Suppressor macrophage treated with lipopolysaccharide for 4 hours (primary cell): Measurements from ENCODE around the gene LRP1.

Source experiments
- DNase-seq: peaks from one replicate; pipeline ENCODE4 v3.0.0-alpha.2; 2020

LRP1 gene

GRCh38 chr12:57094208-57095160 is 33.8 kb upstream of the LRP1 start:
- DNase-seq = no peak

GRCh38 chr12:57095440-57095839 is 32.8 kb upstream of the LRP1 start:
- DNase-seq = no peak

- no peak for DNase-seq
Observed at GRCh38 chr12:57096099-57096572, 32.1 kb upstream of the LRP1 start.

GRCh38 chr12:57096748-57097553 is 31.3 kb upstream of the LRP1 start:
- no peak for DNase-seq

GRCh38 chr12:57097554-57097835 is 30.8 kb upstream of the LRP1 start:
- DNase-seq = no peak

GRCh38 chr12:57098546-57098945 is 29.7 kb upstream of the LRP1 start:
- DNase-seq = no peak

- peak; percentile 74 for DNase-seq
Observed at GRCh38 chr12:57099047-57099714, 29.1 kb upstream of the LRP1 start.

- DNase-seq = no peak
Observed at GRCh38 chr12:57099766-57100165, 28.5 kb upstream of the LRP1 start.

GRCh38 chr12:57101892-57102695 is 26.2 kb upstream of the LRP1 start:
- no peak for DNase-seq

GRCh38 chr12:57103856-57104255 is 24.4 kb upstream of the LRP1 start:
- no peak for DNase-seq

GRCh38 chr12:57104292-57104910 is 23.9 kb upstream of the LRP1 start:
- no peak for DNase-seq

- no peak for DNase-seq
Observed at GRCh38 chr12:57105011-57105753, 23.1 kb upstream of the LRP1 start.

- no peak for DNase-seq
Observed at GRCh38 chr12:57106021-57106708, 22.1 kb upstream of the LRP1 start.

- no peak for DNase-seq
Observed at GRCh38 chr12:57107456-57108155, 20.7 kb upstream of the LRP1 start.

GRCh38 chr12:57109207-57110103 is 18.8 kb upstream of the LRP1 start:
- no peak for DNase-seq

GRCh38 chr12:57110104-57111030 is 17.9 kb upstream of the LRP1 start:
- peak; percentile 74 for DNase-seq

GRCh38 chr12:57111031-57111734 is 17.1 kb upstream of the LRP1 start, which contains the start of gene STAT6:
STAT6 (minus strand) TSS chr12:57111362; CDS start chr12:57108278, 3,084 bp downstream.
- DNase-seq = peak; percentile 93
